IMR-90 (cell line): Measurements from ENCODE around the gene LCAT. TPM values are rescaled to one million over a fixed set of nuclear protein-coding genes. Genes with fewer than 3 reads are reported as not detected.

Source experiments
- ATAC-seq: fragments of 200-7000 bp; cut with Tn5 transposase; 2 replicates; pipeline ENCODE4 v1.9.1; 2020; ENCODE audit warnings: low read depth, mild to moderate bottlenecking, moderate library complexity
- BruUV-seq: library from RNA; stranded (reverse); fragments of 400-500 nt; replicated peaks from 2 replicates; lab custom pipeline; 2021; lab: Mats Ljungman, UMichigan
- CTCF ChIA-PET: fragments of 300-600 bp; formaldehyde crosslinking; extraction: SDS; loops from one replicate; lab custom pipeline; 2021; ENCODE audit warnings: antibody characterized with exemption; lab: Yijun Ruan, JAX
- POLR2A ChIA-PET: fragments of 300-600 bp; sonication (Branson Sonifier 250); formaldehyde crosslinking; loops from one replicate; lab custom pipeline; 2022; ENCODE audit warnings: antibody characterized with exemption; ENCODE audit not compliant: unreplicated experiment; lab: Charles Lee
- DNase-seq: peaks from one replicate; pipeline ENCODE4 v3.0.0; 2013
- H2AFZ ChIP-seq: replicated peaks from 2 replicates; pipeline ENCODE3; 2013; ENCODE audit warnings: low read length, mild to moderate bottlenecking; ENCODE audit not compliant: poor library complexity
- H2AK5ac ChIP-seq: 2 replicates; pipeline ENCODE4 v1.6.1; 2013; ENCODE audit warnings: low read depth, low read length, inconsistent platforms
- H2AK9ac ChIP-seq: replicated peaks from 2 replicates; pipeline ENCODE3; 2013; ENCODE audit warnings: mild to moderate bottlenecking, low read depth, low read length, moderate library complexity; ENCODE audit not compliant: poor library complexity
- H2BK120ac ChIP-seq: 2 replicates; pipeline ENCODE4 v1.6.1; 2013; ENCODE audit warnings: low read depth, low read length, inconsistent platforms
- H2BK15ac ChIP-seq: 3 replicates; pipeline ENCODE4 v1.6.1; 2013; ENCODE audit warnings: low read depth, low read length, inconsistent platforms
- H2BK20ac ChIP-seq: 2 replicates; pipeline ENCODE4 v1.6.1; 2013; ENCODE audit warnings: low read depth, mild to moderate bottlenecking, inconsistent platforms, low read length, moderate library complexity
- H2BK5ac ChIP-seq: 2 replicates; pipeline ENCODE4 v1.6.1; 2013; ENCODE audit warnings: mild to moderate bottlenecking, low read depth, low read length, inconsistent platforms; ENCODE audit not compliant: poor library complexity, severe bottlenecking
- H3K14ac ChIP-seq: replicated peaks from 2 replicates; pipeline ENCODE4 v1.6.1; 2013; ENCODE audit warnings: low read depth, low read length, inconsistent platforms
- H3K18ac ChIP-seq: 2 replicates; pipeline ENCODE4 v1.6.1; 2013; ENCODE audit warnings: low read depth, low read length, control low read depth
- H3K23ac ChIP-seq: 2 replicates; pipeline ENCODE4 v1.6.1; 2013; ENCODE audit warnings: low read depth, low read length, inconsistent platforms
- H3K27ac ChIP-seq: 2 replicates; pipeline ENCODE4 v1.5.1; 2013; ENCODE audit warnings: mild to moderate bottlenecking, control low read depth, low read length; ENCODE audit not compliant: insufficient read depth
- H3K27me3 ChIP-seq: 2 replicates; pipeline ENCODE4 v1.6.1; 2013; ENCODE audit warnings: low read length; ENCODE audit not compliant: control insufficient read depth, insufficient read depth
- H3K36me3 ChIP-seq: 2 replicates; pipeline ENCODE4 v1.6.1; 2013; ENCODE audit warnings: low read length, mixed read lengths; ENCODE audit not compliant: control insufficient read depth, insufficient read depth
- H3K4ac ChIP-seq: 2 replicates; pipeline ENCODE4 v1.6.1; 2013; ENCODE audit warnings: low read depth, low read length, inconsistent platforms
- H3K4me1 ChIP-seq: 2 replicates; pipeline ENCODE4 v1.6.1; 2013; ENCODE audit warnings: low read length, mixed read lengths; ENCODE audit not compliant: control insufficient read depth, insufficient read depth
- H3K4me2 ChIP-seq: 2 replicates; pipeline ENCODE4 v1.6.1; 2013; ENCODE audit warnings: low read depth, mild to moderate bottlenecking, control low read depth, low read length, moderate library complexity
- H3K4me3 ChIP-seq: 2 replicates; pipeline ENCODE4 v1.5.1; 2013; ENCODE audit warnings: low read depth, mild to moderate bottlenecking, control low read depth, low read length, moderate library complexity; ENCODE audit not compliant: insufficient read depth
- H3K56ac ChIP-seq: 2 replicates; pipeline ENCODE4 v1.6.1; 2013; ENCODE audit warnings: low read length, inconsistent platforms; ENCODE audit not compliant: insufficient read depth; ENCODE audit errors: extremely low read depth
- H3K79me1 ChIP-seq, 2 experiments: 2 replicates each; pipeline ENCODE4 v1.6.1; 2013; ENCODE audit warnings: low read length in 2 of 2, inconsistent platforms in 1 of 2, low read depth in 1 of 2
- H3K9ac ChIP-seq: 2 replicates; pipeline ENCODE4 v1.6.1; 2013; ENCODE audit warnings: low read depth, low read length, control low read depth
- H3K9me1 ChIP-seq: 2 replicates; pipeline ENCODE4 v1.6.1; 2013; ENCODE audit warnings: low read length, inconsistent platforms; ENCODE audit not compliant: insufficient read depth
- H3K9me3 ChIP-seq: 2 replicates; pipeline ENCODE4 v1.6.1; 2013; ENCODE audit warnings: low read length; ENCODE audit not compliant: control insufficient read depth, insufficient read depth
- H4K20me1 ChIP-seq: 2 replicates; pipeline ENCODE4 v1.6.1; 2013; ENCODE audit warnings: low read length, inconsistent platforms; ENCODE audit not compliant: insufficient read depth
- H4K5ac ChIP-seq: 2 replicates; pipeline ENCODE4 v1.6.1; 2013; ENCODE audit warnings: mild to moderate bottlenecking, low read depth, low read length, control low read depth
- H4K8ac ChIP-seq, 2 experiments: 2 replicates each; pipeline ENCODE4 v1.6.1; 2013; ENCODE audit warnings: low read depth in 2 of 2, low read length in 2 of 2, control low read depth in 1 of 2, inconsistent platforms in 1 of 2
- H4K91ac ChIP-seq: 2 replicates; pipeline ENCODE4 v1.6.1; 2013; ENCODE audit warnings: low read depth, low read length, inconsistent platforms; ENCODE audit not compliant: insufficient read depth
- BHLHE40 ChIP-seq: fragments of 150-350 bp; IDR thresholded peaks from 2 replicates; pipeline ENCODE4 v1.6.1; 2016; ENCODE audit warnings: mild to moderate bottlenecking, low read depth, low read length
- WGBS, 2 experiments: methylation state at CpG; one replicate each; pipeline versions ENCODE4 v1.1.5 to v1.1.7; 2013; ENCODE audit warnings: missing lambda C conversion rate in 2 of 2; ENCODE audit not compliant: insufficient read length in 1 of 2; ENCODE audit errors: extremely low coverage in 2 of 2; 5-methylcytosine and 5-hydroxymethylcytosine counted together
- dilution Hi-C: fragments of 300-500 bp; cut with HindIII; formaldehyde crosslinking; loops from one replicate; pipeline ENCODE4 v1.14.3; 2018; ENCODE audit warnings: low sequenced_read_pairs; ENCODE audit not compliant: unreplicated experiment
- in situ Hi-C: fragments of 300-500 bp; cut with MboI; formaldehyde crosslinking; loops from 3 replicates; pipeline ENCODE4 v1.14.3; 2019; ENCODE audit warnings: low sequenced_read_pairs, inconsistent platforms, mixed read lengths
- intact Hi-C: fragments of 100-400 bp; cut with micrococcal nuclease; formaldehyde crosslinking; loops from 2 replicates; pipeline ENCODE4 v1.10.0; 2022
- polyA plus RNA-seq, 3 experiments: library from polyadenylated mRNA; depleted of rRNA; stranded (reverse); fragments of >200 nt; gene quantifications; 2 replicates each; pipeline ENCODE4 v1.2.3, GENCODE V29; 2012; ENCODE audit warnings: low replicate concordance in 1 of 3
- total RNA-seq: library from RNA; depleted of rRNA; stranded (reverse); fragments of >200 nt; gene quantifications from 2 replicates; pipeline ENCODE4 v1.2.3, GENCODE V29; 2012

The LCAT gene
- total and polyA plus RNA-seq, 2 of the 4 experiments (the other 2 are of a cell fraction) = 1.4 to 18.8 TPM

GRCh38 chr16:67936880-67937605 is 6.9 kb downstream of the LCAT start:
- H3K79me1 ChIP-seq = peaks cover 14 to 60% of the 10 kb centered on the region in 2 experiments; a peak in 3 of 4 replicates
- peak overlapping the region; percentile 100 for H2AK9ac ChIP-seq
- H4K91ac ChIP-seq = peak overlapping the region; percentile 78
- peak overlapping the region; percentile 89 for H3K56ac ChIP-seq
- peak overlapping the region; percentile 94 for H3K4me3 ChIP-seq
- peak overlapping the region; percentile 64; the same call in 1 of the 2 replicates for H2BK120ac ChIP-seq
- ChIA-PET CTCF (interaction anchor here (0.6 to 3.0 kb wide), 2 partner anchors 15 to 121 kb away, joined by 3 to 16 read pairs; no protein-coding TSS in a partner anchor), POLR2A (interaction anchor here (0.6 kb wide), 1 partner anchor 169 kb away, joined by 11 read pairs; no protein-coding TSS in a partner anchor)
- peak overlapping the region; percentile 46; the same call in 1 of the 3 replicates for H2BK15ac ChIP-seq
- peak overlapping the region; percentile 98 for H2AK5ac ChIP-seq
- ATAC-seq (peak; percentile 5), DNase-seq (no peak)
- H3K4me1 ChIP-seq = peaks cover 11% of the 10 kb centered on the region
- H4K8ac ChIP-seq = peak overlapping the region; percentile 91 to 97
- H3K4me2 ChIP-seq = peak overlapping the region; percentile 81
- peaks cover 12% of the 10 kb centered on the region for H3K9me1 ChIP-seq
- peak overlapping the region; percentile 99 for H3K14ac ChIP-seq
- dilution Hi-C loops (no loop called here), in situ Hi-C loops (loop anchor here (25.0 kb wide), 1 partner anchor 400 kb away; the partner anchor contains the start of gene RIPOR1), intact Hi-C loops (loop anchor here (5.0 kb wide), 1 partner anchor 375 kb away; the partner anchor contains the start of gene CTCF)
- no peaks in the 10 kb centered on the region for H3K27me3 ChIP-seq
- peak overlapping the region; percentile 99 for H3K9ac ChIP-seq
- H4K5ac ChIP-seq = peak overlapping the region; percentile 52
- WGBS, 2 experiments = no CpG with 5 or more reads among the region's 6 CpGs
- H3K18ac ChIP-seq = peak overlapping the region; percentile 26
- peak overlapping the region; percentile 95 for H3K4ac ChIP-seq
- peak overlapping the region; percentile 11; the same call in 1 of the 2 replicates for H2BK20ac ChIP-seq
- peak overlapping the region; percentile 98 for H3K27ac ChIP-seq
- H3K23ac ChIP-seq = peak overlapping the region; percentile 97
- H2BK5ac ChIP-seq = peak overlapping the region; percentile 89
- H3K36me3 ChIP-seq = peaks cover 29% of the 10 kb centered on the region
- H3K9me3 ChIP-seq = no peaks in the 10 kb centered on the region
- no peak for TF ChIP-seq BHLHE40
- TSS peak; percentile 22 for BruUV-seq
- H4K20me1 ChIP-seq = peaks cover 24% of the 10 kb centered on the region
- peak overlapping the region; percentile 99 for H2AFZ ChIP-seq
